H1 (cell line): ENCODE measurements around the gene CCDC88A. TPM values are rescaled to one million over a fixed set of nuclear protein-coding genes. Genes with fewer than 3 reads are reported as not detected.
A peak's percentile ranks its signal among the peaks of the same experiment; 100 is the strongest.

Experiments
- EP300 ChIP-seq, 2 experiments: IDR thresholded peaks; 1 replicate in 1 of 2; 2 replicates in 1 of 2; pipeline ENCODE4 v1.6.1; 2011 to 2012; ENCODE audit warnings: low read depth in 2 of 2, low read length in 2 of 2, mild to moderate bottlenecking in 2 of 2, borderline replicate concordance in 1 of 2, inconsistent platforms in 1 of 2, moderate library complexity in 1 of 2
- KDM5A ChIP-seq: fragments of 200-600 bp; IDR thresholded peaks from 2 replicates; pipeline ENCODE4 v1.7.1; 2012; ENCODE audit warnings: mild to moderate bottlenecking, low read length, inconsistent platforms, mixed read lengths
- MAFK ChIP-seq: IDR thresholded peaks from 2 replicates; pipeline ENCODE4 v1.6.1; 2012; ENCODE audit warnings: low read depth, mild to moderate bottlenecking, improper control_type of control experiment, low read length
- NRF1 ChIP-seq: IDR thresholded peaks from 2 replicates; pipeline ENCODE4 v1.6.1; 2011; ENCODE audit warnings: mild to moderate bottlenecking, low read depth, low read length, improper control_type of control experiment
- RFX5 ChIP-seq: IDR thresholded peaks from 2 replicates; pipeline ENCODE4 v1.6.1; 2011; ENCODE audit warnings: low read depth, low read length, improper control_type of control experiment, borderline replicate concordance
- SIN3A ChIP-seq, 2 experiments: IDR thresholded peaks in 1 of 2; conservative IDR thresholded peaks in 1 of 2; 2 replicates each; pipeline ENCODE4 v1.6.1; 2011 to 2012; ENCODE audit warnings: low read length in 2 of 2, improper control_type of control experiment in 1 of 2, low read depth in 1 of 2, mild to moderate bottlenecking in 1 of 2
- TBP ChIP-seq: IDR thresholded peaks from 2 replicates; pipeline ENCODE4 v1.6.1; 2011; ENCODE audit warnings: low read depth, low read length, improper control_type of control experiment
- polyA plus RNA-seq, 7 experiments: library from polyadenylated mRNA; depleted of rRNA in 3 of 7; stranded (reverse) in 5 of 7; unstranded in 2 of 7; fragments of >200 nt in 5 of 7; fragments of 200-250 nt in 2 of 7; gene quantifications; 1 replicate in 5 of 7; 2 replicates in 1 of 7; 4 replicates in 1 of 7; pipeline versions ENCODE4 v1.2.1 to v1.2.3, GENCODE V29; 2011 to 2013; ENCODE audit warnings: missing spikeins in 2 of 7, mixed read lengths in 2 of 7
- total RNA-seq: library from RNA; stranded (reverse); fragmentation: NEBNext Ultra II Directional; extraction: Animal tissue kit (Norgen Biotek cat#: 25700); gene quantifications from 2 replicates; pipeline ENCODE4 v1.2.1, GENCODE V29; 2021
- TF ChIP-seq, protein P1 (sequence below): fragments of 300-600 bp; sonication (generic); IDR thresholded peaks from 2 replicates; pipeline ENCODE4 v1.7.1; 2012; ENCODE audit warnings: low read length, moderate library complexity, mild to moderate bottlenecking, inconsistent platforms; ENCODE audit not compliant: insufficient replicate concordance
- TF ChIP-seq, protein P2 (sequence below): IDR thresholded peaks from 2 replicates; pipeline ENCODE4 v1.6.1; 2011; ENCODE audit warnings: low read depth, mild to moderate bottlenecking, low read length; ENCODE audit not compliant: insufficient read depth

Gene CCDC88A
- total and polyA plus RNA-seq, 2 of the 8 experiments (the other 6 are each of a cell fraction or from before 2014, with no cell fraction given) = 27.0 to 98.0 TPM

DNA sequence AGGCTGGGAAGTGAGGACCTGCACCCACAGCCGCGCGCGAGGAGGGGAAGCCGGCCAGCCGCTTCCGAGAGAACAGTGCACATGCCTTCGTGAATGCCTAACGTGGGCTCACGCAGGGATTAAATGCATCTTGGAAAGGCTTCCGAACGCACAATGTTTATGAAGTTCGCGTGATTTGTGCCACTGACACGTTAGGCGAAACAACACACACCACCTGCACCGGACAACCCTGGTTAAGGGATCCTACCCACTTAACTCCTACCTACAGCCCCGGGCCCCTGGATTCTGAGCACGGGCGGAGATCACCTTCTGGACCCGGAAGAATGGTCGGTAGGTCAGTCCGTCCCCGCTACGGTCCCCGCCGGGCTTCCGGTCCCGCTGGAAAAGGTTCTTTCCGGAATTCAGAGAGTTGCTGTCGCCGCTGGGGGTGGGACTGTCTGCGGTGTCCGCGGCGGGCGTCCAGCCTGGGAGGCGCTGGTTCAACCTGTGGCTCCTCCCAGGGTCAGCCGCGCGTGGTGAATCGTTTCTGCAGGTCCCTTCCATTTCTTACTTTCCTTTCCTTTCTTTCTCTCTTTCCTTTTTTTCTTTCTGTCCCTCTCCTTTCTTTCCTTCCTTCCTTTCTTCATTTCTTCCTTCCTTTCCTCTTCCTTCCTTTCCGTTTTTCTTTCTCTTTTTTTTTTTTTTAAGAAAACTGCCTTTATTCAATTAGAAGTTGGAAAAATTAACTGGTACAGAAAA, 150.6 kb downstream of the CCDC88A start, which contains the start of gene MTIF2 (continued):
- TF ChIP-seq, protein P1, sequence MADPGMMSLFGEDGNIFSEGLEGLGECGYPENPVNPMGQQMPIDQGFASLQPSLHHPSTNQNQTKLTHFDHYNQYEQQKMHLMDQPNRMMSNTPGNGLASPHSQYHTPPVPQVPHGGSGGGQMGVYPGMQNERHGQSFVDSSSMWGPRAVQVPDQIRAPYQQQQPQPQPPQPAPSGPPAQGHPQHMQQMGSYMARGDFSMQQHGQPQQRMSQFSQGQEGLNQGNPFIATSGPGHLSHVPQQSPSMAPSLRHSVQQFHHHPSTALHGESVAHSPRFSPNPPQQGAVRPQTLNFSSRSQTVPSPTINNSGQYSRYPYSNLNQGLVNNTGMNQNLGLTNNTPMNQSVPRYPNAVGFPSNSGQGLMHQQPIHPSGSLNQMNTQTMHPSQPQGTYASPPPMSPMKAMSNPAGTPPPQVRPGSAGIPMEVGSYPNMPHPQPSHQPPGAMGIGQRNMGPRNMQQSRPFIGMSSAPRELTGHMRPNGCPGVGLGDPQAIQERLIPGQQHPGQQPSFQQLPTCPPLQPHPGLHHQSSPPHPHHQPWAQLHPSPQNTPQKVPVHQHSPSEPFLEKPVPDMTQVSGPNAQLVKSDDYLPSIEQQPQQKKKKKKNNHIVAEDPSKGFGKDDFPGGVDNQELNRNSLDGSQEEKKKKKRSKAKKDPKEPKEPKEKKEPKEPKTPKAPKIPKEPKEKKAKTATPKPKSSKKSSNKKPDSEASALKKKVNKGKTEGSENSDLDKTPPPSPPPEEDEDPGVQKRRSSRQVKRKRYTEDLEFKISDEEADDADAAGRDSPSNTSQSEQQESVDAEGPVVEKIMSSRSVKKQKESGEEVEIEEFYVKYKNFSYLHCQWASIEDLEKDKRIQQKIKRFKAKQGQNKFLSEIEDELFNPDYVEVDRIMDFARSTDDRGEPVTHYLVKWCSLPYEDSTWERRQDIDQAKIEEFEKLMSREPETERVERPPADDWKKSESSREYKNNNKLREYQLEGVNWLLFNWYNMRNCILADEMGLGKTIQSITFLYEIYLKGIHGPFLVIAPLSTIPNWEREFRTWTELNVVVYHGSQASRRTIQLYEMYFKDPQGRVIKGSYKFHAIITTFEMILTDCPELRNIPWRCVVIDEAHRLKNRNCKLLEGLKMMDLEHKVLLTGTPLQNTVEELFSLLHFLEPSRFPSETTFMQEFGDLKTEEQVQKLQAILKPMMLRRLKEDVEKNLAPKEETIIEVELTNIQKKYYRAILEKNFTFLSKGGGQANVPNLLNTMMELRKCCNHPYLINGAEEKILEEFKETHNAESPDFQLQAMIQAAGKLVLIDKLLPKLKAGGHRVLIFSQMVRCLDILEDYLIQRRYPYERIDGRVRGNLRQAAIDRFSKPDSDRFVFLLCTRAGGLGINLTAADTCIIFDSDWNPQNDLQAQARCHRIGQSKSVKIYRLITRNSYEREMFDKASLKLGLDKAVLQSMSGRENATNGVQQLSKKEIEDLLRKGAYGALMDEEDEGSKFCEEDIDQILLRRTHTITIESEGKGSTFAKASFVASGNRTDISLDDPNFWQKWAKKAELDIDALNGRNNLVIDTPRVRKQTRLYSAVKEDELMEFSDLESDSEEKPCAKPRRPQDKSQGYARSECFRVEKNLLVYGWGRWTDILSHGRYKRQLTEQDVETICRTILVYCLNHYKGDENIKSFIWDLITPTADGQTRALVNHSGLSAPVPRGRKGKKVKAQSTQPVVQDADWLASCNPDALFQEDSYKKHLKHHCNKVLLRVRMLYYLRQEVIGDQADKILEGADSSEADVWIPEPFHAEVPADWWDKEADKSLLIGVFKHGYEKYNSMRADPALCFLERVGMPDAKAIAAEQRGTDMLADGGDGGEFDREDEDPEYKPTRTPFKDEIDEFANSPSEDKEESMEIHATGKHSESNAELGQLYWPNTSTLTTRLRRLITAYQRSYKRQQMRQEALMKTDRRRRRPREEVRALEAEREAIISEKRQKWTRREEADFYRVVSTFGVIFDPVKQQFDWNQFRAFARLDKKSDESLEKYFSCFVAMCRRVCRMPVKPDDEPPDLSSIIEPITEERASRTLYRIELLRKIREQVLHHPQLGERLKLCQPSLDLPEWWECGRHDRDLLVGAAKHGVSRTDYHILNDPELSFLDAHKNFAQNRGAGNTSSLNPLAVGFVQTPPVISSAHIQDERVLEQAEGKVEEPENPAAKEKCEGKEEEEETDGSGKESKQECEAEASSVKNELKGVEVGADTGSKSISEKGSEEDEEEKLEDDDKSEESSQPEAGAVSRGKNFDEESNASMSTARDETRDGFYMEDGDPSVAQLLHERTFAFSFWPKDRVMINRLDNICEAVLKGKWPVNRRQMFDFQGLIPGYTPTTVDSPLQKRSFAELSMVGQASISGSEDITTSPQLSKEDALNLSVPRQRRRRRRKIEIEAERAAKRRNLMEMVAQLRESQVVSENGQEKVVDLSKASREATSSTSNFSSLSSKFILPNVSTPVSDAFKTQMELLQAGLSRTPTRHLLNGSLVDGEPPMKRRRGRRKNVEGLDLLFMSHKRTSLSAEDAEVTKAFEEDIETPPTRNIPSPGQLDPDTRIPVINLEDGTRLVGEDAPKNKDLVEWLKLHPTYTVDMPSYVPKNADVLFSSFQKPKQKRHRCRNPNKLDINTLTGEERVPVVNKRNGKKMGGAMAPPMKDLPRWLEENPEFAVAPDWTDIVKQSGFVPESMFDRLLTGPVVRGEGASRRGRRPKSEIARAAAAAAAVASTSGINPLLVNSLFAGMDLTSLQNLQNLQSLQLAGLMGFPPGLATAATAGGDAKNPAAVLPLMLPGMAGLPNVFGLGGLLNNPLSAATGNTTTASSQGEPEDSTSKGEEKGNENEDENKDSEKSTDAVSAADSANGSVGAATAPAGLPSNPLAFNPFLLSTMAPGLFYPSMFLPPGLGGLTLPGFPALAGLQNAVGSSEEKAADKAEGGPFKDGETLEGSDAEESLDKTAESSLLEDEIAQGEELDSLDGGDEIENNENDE = no peak
- TF ChIP-seq NRF1 = no peak
- no peak for TF ChIP-seq MAFK
- TF ChIP-seq KDM5A = peak; percentile 94
- TF ChIP-seq EP300 (IDR thresholded peaks at IDR 0.05; ENCODE audit: borderline replicate concordance in 1 of 2, low read depth in 2 of 2, low read length in 2 of 2) = peak in 1 of 2 experiments; percentile 75; a peak in 1 of 3 replicates
- TF ChIP-seq, protein P2, sequence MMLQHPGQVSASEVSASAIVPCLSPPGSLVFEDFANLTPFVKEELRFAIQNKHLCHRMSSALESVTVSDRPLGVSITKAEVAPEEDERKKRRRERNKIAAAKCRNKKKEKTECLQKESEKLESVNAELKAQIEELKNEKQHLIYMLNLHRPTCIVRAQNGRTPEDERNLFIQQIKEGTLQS = no peak
- no peak for TF ChIP-seq RFX5
- TF ChIP-seq TBP = peak; percentile 89
- peak; percentile 90 to 92; a peak in 2 of 4 replicates for TF ChIP-seq SIN3A (conservative IDR thresholded peaks at IDR 0.05 in 1 of 2, IDR thresholded peaks at IDR 0.05 in 1 of 2; ENCODE audit: low read depth in 1 of 2, low read length in 2 of 2)
